ENCODE data around the gene SMIM36.

DNA sequence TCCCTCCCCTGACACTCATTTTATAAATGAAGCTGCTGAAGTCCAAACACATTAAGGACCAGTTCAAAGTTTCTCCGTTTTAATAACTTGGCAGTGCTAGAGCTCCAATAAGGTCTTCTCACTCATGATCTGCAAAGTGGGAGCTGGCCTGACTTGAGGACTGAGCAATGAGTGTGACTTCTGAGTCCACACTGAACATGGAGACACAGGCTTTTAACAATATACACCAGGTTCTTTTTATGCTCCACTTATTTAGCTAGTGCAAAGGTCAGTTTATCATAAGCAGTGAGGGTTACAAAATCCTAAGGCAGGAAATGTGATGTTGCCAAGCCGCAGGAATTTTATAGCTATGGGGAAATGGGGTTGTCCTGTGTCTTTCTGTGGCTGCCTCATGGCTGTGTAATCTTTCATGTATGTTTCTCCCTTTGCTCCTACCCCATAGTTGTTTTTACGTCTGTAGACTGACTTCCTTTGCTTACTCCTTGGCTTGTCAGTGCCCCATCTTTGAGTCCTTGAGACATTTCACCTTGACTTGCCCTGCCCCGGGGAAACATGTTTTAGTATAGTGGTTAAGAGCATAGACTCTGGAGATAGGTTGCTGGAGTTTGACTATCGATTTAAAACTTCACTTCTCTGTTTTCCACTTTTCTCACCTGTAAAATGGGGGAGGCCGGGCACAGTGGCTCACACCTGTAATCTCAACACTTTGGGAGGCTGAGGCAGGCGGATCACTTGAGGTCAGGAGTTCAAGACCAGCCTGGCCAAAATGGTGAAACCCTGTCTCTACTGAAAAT is 77.4 kb downstream of the SMIM36 start:
- TF ChIP-seq EZH2 (IDR thresholded peaks at IDR 0.05; ENCODE audit: borderline replicate concordance) (no peak), EZH2phosphoT487 (IDR thresholded peaks at IDR 0.05; ENCODE audit: low read depth, severe bottlenecking, unreplicated experiment) (no peak)
- TF ChIP-seq, protein P1, sequence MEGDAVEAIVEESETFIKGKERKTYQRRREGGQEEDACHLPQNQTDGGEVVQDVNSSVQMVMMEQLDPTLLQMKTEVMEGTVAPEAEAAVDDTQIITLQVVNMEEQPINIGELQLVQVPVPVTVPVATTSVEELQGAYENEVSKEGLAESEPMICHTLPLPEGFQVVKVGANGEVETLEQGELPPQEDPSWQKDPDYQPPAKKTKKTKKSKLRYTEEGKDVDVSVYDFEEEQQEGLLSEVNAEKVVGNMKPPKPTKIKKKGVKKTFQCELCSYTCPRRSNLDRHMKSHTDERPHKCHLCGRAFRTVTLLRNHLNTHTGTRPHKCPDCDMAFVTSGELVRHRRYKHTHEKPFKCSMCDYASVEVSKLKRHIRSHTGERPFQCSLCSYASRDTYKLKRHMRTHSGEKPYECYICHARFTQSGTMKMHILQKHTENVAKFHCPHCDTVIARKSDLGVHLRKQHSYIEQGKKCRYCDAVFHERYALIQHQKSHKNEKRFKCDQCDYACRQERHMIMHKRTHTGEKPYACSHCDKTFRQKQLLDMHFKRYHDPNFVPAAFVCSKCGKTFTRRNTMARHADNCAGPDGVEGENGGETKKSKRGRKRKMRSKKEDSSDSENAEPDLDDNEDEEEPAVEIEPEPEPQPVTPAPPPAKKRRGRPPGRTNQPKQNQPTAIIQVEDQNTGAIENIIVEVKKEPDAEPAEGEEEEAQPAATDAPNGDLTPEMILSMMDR (IDR thresholded peaks at IDR 0.05; ENCODE audit: poor library complexity), result no peak

Measured in hepatocyte (in vitro differentiated cells).